Activated CD8-positive, alpha-beta T cell treated with anti-CD3 and anti-CD28 coated beads, Interleukin-2, amount 10 ng/mL, durations not matched to agents 7 days and 5 days (primary cell): Measurements from ENCODE around the gene NTRK2. TPM values are rescaled to one million over a fixed set of nuclear protein-coding genes. Genes with fewer than 3 reads are reported as not detected.

Experiments
- ATAC-seq: fragments of 150-1000 bp; cut with Tn5 transposase; one replicate; pipeline ENCODE4 v1.10.0; 2021; ENCODE audit warnings: moderate library complexity
- CTCF ChIA-PET: fragments of 350-600 bp; sonication (Branson Sonifier 250); formaldehyde crosslinking; loops from one replicate; lab custom pipeline; 2021; ENCODE audit warnings: antibody characterized with exemption; lab: Charles Lee
- POLR2A ChIA-PET: fragments of 350-600 bp; sonication (Branson Sonifier 250); formaldehyde crosslinking; loops from one replicate; lab custom pipeline; 2021; ENCODE audit warnings: antibody characterized with exemption; lab: Charles Lee
- DNase-seq: peaks from one replicate; pipeline ENCODE4 v3.0.0-alpha.2; 2020
- H3K27ac Mint-ChIP-seq: one replicate; pipeline ENCODE4 v1.8.0; 2021; ENCODE audit warnings: mild to moderate bottlenecking, mixed read lengths
- H3K27me3 Mint-ChIP-seq: one replicate; pipeline ENCODE4 v1.8.0; 2021; ENCODE audit warnings: low read depth, mixed read lengths
- H3K36me3 Mint-ChIP-seq: one replicate; pipeline ENCODE4 v1.8.0; 2021; ENCODE audit warnings: low read depth, mixed read lengths
- H3K4me1 Mint-ChIP-seq: one replicate; pipeline ENCODE4 v1.8.0; 2021; ENCODE audit warnings: low read depth, mixed read lengths
- H3K4me3 Mint-ChIP-seq: one replicate; pipeline ENCODE4 v1.8.0; 2021; ENCODE audit warnings: mild to moderate bottlenecking, mixed read lengths
- H3K9me3 Mint-ChIP-seq: one replicate; pipeline ENCODE4 v1.8.0; 2022; ENCODE audit warnings: mixed read lengths; ENCODE audit not compliant: insufficient read depth
- total RNA-seq, 2 experiments: library from RNA; stranded (reverse); gene quantifications; one replicate each; pipeline ENCODE4 v1.2.3, GENCODE V29; 2021

NTRK2 gene
- total RNA-seq, 2 experiments from 2014 or later = 0.05 TPM

- no peaks in the 10 kb centered on the region for H3K4me1 Mint-ChIP-seq
- ChIA-PET POLR2A (no interaction called here), CTCF (no interaction called here)
- H3K27me3 Mint-ChIP-seq = no peaks in the 10 kb centered on the region
- no peaks in the 10 kb centered on the region for H3K9me3 Mint-ChIP-seq
- no peak for ATAC-seq
- H3K4me3 Mint-ChIP-seq = no peak overlapping the region
- no peaks in the 10 kb centered on the region for H3K36me3 Mint-ChIP-seq
- DNase-seq = no peak
- no peak overlapping the region for H3K27ac Mint-ChIP-seq
These were observed 182.5 kb downstream of the NTRK2 start for GRCh38 chr9:84851935-84852585.

GRCh38 chr9:84852617-84853301 is 183.2 kb downstream of the NTRK2 start:
- no peaks in the 10 kb centered on the region for H3K4me1 Mint-ChIP-seq
- no peaks in the 10 kb centered on the region for H3K27me3 Mint-ChIP-seq
- ATAC-seq (no peak), DNase-seq (no peak)
- H3K4me3 Mint-ChIP-seq = no peak overlapping the region
- H3K9me3 Mint-ChIP-seq = no peaks in the 10 kb centered on the region
- POLR2A ChIA-PET = no interaction called here
- no peak overlapping the region for H3K27ac Mint-ChIP-seq
- CTCF ChIA-PET = no interaction called here
- H3K36me3 Mint-ChIP-seq = no peaks in the 10 kb centered on the region

DNA sequence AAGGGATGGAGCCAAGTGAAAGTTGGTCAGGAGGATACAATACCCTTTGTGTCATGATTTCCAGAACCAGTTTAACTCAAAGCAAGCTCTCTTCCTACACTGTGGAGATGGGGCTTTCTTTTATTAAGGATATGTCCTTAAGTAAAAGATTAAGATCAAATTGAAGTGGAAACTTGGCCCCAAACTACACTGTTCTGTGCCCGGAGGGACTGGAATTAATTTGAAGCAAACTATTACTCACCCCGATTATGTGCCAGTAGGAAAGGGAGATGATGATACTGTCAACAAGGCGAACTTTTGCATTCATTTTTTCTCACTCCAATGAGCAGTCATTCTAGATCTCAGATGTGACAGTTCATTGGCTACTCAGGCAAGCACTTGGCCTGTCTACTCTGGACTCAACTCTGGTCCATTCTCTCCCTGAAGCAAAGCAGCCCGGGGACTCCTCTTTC is 186.7 kb downstream of the NTRK2 start:
- no peaks in the 10 kb centered on the region for H3K9me3 Mint-ChIP-seq

DNA sequence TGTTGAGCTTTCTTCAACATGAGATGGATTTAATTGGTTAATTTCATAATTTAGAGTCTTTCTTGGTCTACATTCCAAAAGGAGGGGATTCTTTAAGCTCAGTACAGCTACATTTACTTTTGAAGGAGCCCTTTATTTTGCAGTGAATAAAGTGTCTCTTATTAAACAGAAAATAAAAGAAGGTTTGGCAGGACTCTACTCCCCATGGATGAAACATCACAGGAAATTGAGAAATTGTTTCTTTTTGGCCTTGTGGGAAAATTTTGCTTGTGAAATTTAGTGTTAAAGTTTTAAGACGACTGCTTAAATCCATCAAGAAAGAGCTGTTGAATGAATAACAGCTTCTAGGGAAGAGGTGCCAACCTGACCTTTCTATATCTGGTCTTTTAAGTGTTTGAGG is 187.7 kb downstream of the NTRK2 start:
- no peaks in the 10 kb centered on the region for H3K4me1 Mint-ChIP-seq
- CTCF ChIA-PET = interaction anchor here (0.5 kb wide), 1 partner anchor 1073 kb away, joined by 3 read pairs; no protein-coding TSS in a partner anchor

More for the DNA sequence above, 186.7 kb downstream of the NTRK2 start:
- ChIA-PET CTCF (interaction anchor here (0.6 kb wide), 1 partner anchor 74 kb away, joined by 3 read pairs; no protein-coding TSS in a partner anchor), POLR2A (no interaction called here)
- Mint-ChIP-seq H3K36me3 (no peaks in the 10 kb centered on the region), H3K27ac (no peak overlapping the region), H3K27me3 (no peaks in the 10 kb centered on the region), H3K4me1 (no peaks in the 10 kb centered on the region), H3K4me3 (no peak overlapping the region)
- ATAC-seq (no peak), DNase-seq (no peak)

GRCh38 chr9:84858364-84858763 is 188.8 kb downstream of the NTRK2 start:
- no peaks in the 10 kb centered on the region for H3K9me3 Mint-ChIP-seq
- ATAC-seq = no peak
- POLR2A ChIA-PET = no interaction called here

More for the DNA sequence above, 187.7 kb downstream of the NTRK2 start:
- no peaks in the 10 kb centered on the region for H3K27me3 Mint-ChIP-seq
- DNase-seq (no peak), ATAC-seq (no peak)
- no peaks in the 10 kb centered on the region for H3K36me3 Mint-ChIP-seq
- no peak overlapping the region for H3K27ac Mint-ChIP-seq
- POLR2A ChIA-PET = no interaction called here
- no peak overlapping the region for H3K4me3 Mint-ChIP-seq
- no peaks in the 10 kb centered on the region for H3K9me3 Mint-ChIP-seq

GRCh38 chr9:84860249-84861115 is 191.0 kb downstream of the NTRK2 start:
- ATAC-seq (no peak), DNase-seq (no peak)
- Mint-ChIP-seq H3K27ac (no peak overlapping the region), H3K27me3 (no peaks in the 10 kb centered on the region), H3K4me3 (no peak overlapping the region), H3K36me3 (no peaks in the 10 kb centered on the region), H3K9me3 (no peaks in the 10 kb centered on the region), H3K4me1 (no peaks in the 10 kb centered on the region)
- ChIA-PET POLR2A (no interaction called here), CTCF (no interaction called here)

More at GRCh38 chr9:84858364-84858763, 188.8 kb downstream of the NTRK2 start:
- CTCF ChIA-PET = no interaction called here
- no peak overlapping the region for H3K4me3 Mint-ChIP-seq
- H3K27ac Mint-ChIP-seq = no peak overlapping the region
- no peaks in the 10 kb centered on the region for H3K4me1 Mint-ChIP-seq
- no peaks in the 10 kb centered on the region for H3K27me3 Mint-ChIP-seq
- no peak for DNase-seq
- no peaks in the 10 kb centered on the region for H3K36me3 Mint-ChIP-seq

- H3K36me3 Mint-ChIP-seq = no peaks in the 10 kb centered on the region
- ChIA-PET POLR2A (no interaction called here), CTCF (no interaction called here)
- ATAC-seq = no peak
- no peaks in the 10 kb centered on the region for H3K27me3 Mint-ChIP-seq
- no peaks in the 10 kb centered on the region for H3K9me3 Mint-ChIP-seq
- no peak for DNase-seq
- no peaks in the 10 kb centered on the region for H3K4me1 Mint-ChIP-seq
- H3K27ac Mint-ChIP-seq = no peak overlapping the region
- no peak overlapping the region for H3K4me3 Mint-ChIP-seq
These were observed 191.9 kb downstream of the NTRK2 start for GRCh38 chr9:84861455-84861854.

GRCh38 chr9:84862308-84862707 is 192.8 kb downstream of the NTRK2 start:
- Mint-ChIP-seq H3K36me3 (no peaks in the 10 kb centered on the region), H3K27me3 (no peaks in the 10 kb centered on the region), H3K9me3 (no peaks in the 10 kb centered on the region), H3K4me3 (no peak overlapping the region), H3K27ac (no peak overlapping the region), H3K4me1 (no peaks in the 10 kb centered on the region)
- CTCF ChIA-PET = no interaction called here
- DNase-seq (no peak), ATAC-seq (no peak)
- POLR2A ChIA-PET = no interaction called here

DNA sequence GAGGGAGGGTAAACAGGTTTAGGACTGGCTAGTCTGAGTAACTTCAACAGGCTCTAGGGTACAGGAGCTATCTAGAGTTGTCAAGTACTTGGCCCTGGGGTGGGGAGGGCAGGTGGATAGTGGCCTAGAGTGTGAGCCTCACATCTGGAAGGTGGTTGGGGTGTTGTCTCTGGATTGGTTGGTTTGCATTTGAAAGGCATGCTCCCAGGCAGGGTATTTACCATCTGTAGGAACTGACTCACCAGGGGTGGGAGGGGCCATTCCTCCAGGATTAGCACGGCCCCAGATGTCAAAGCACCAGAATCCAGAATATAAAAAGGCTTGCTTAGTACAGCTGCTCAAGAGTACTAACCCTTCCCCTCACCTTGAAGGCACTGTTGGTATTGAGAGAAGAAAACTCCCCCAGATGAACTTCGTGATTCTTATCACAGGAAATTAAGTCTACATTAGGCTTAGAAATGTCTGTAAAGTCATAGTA is 193.3 kb downstream of the NTRK2 start:
- H3K36me3 Mint-ChIP-seq = no peaks in the 10 kb centered on the region
- DNase-seq (no peak), ATAC-seq (no peak)
- no peak overlapping the region for H3K4me3 Mint-ChIP-seq
- H3K27me3 Mint-ChIP-seq = no peaks in the 10 kb centered on the region
- ChIA-PET POLR2A (no interaction called here), CTCF (no interaction called here)
- no peak overlapping the region for H3K27ac Mint-ChIP-seq
- no peaks in the 10 kb centered on the region for H3K9me3 Mint-ChIP-seq
- no peaks in the 10 kb centered on the region for H3K4me1 Mint-ChIP-seq

- H3K27me3 Mint-ChIP-seq = no peaks in the 10 kb centered on the region
- POLR2A ChIA-PET = no interaction called here
- no peak overlapping the region for H3K4me3 Mint-ChIP-seq
- H3K36me3 Mint-ChIP-seq = no peaks in the 10 kb centered on the region
- ATAC-seq (no peak), DNase-seq (no peak)
- H3K4me1 Mint-ChIP-seq = no peaks in the 10 kb centered on the region
- CTCF ChIA-PET = no interaction called here
- no peak overlapping the region for H3K27ac Mint-ChIP-seq
- no peaks in the 10 kb centered on the region for H3K9me3 Mint-ChIP-seq
These were observed 193.8 kb downstream of the NTRK2 start for GRCh38 chr9:84863372-84863771.

DNA sequence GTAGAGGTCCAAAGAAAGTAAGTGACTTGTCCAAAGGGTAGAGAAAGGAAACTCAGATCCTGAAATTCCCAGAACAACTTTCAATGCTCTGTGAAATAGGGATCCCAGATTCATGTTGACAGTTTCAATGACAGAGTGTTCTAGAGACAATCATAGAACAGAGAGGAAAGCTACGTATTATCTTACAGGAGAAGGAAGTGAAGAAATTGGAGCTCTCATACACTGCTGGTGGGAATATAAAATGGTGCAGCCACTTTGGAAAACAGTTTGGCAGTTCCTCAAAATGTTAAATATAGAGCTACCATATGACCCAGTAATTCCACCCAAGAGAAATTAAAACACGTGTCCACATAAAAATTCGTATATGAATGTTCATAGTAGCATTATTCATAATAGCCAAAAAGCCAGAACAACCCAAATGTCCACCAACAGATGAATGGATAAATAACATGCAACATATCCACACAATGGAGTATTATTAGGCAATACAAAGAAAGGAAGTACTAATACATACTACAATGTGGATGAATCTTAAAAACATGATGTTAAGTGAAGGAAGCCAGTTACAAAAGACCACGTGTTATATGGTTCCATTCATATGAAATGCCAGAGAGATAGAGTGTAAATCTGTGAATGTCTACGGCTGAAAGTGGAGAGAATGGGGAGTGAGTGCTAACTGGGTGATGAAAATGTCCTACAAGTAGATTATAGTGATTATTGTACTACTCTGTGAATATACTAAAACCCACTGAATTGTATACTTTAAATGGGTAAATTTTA is 197.1 kb downstream of the NTRK2 start:
- Mint-ChIP-seq H3K9me3 (no peaks in the 10 kb centered on the region), H3K36me3 (no peaks in the 10 kb centered on the region), H3K27ac (no peak overlapping the region), H3K4me1 (no peaks in the 10 kb centered on the region), H3K27me3 (no peaks in the 10 kb centered on the region), H3K4me3 (no peak overlapping the region)
- DNase-seq = no peak
- ChIA-PET POLR2A (no interaction called here), CTCF (no interaction called here)
- ATAC-seq = no peak
